ENCODE data around the gene NOP9.

GRCh38 chr14:24285351-24285750 is 14.3 kb upstream of the NOP9 start:
- no peak for TF ChIP-seq CTCF (IDR thresholded peaks at IDR 0.05; ENCODE audit: low read length)
- no peak for TF ChIP-seq EZH2 (IDR thresholded peaks at IDR 0.05; ENCODE audit: borderline replicate concordance, low read length)
